Lung (tissue), 12 donors: ENCODE data around the gene FAAP20. TPM values are rescaled to one million over a fixed set of nuclear protein-coding genes. Genes with fewer than 3 reads are reported as not detected.

Experiments
- ATAC-seq: fragments of 200-7000 bp; cut with Tn5 transposase; one replicate; pipeline ENCODE4 v1.9.1; 2020; ENCODE audit warnings: moderate number of reproducible peaks; ENCODE audit not compliant: insufficient read depth, low FRiP score
- DNase-seq, 3 donors: peaks; one replicate each; pipeline ENCODE4 v3.0.0-alpha.2; 2013 to 2017
- H3K27ac ChIP-seq, 2 donors: one replicate each; pipeline ENCODE4 v1.5.1; 2013; ENCODE audit warnings: mild to moderate bottlenecking in 2 of 2, moderate library complexity in 2 of 2, control low read depth in 1 of 2, inconsistent platforms in 1 of 2, low read depth in 1 of 2, low read length in 1 of 2
- H3K27me3 ChIP-seq, 3 donors: one replicate each; pipeline ENCODE4 v1.5.1; 2013; ENCODE audit warnings: low read length in 2 of 3; ENCODE audit not compliant: control insufficient read depth in 3 of 3, insufficient read depth in 3 of 3
- H3K36me3 ChIP-seq, 4 donors: one replicate each; pipeline ENCODE4 v1.5.1; 2013; ENCODE audit warnings: low read length in 4 of 4, mild to moderate bottlenecking in 1 of 4, moderate library complexity in 1 of 4; ENCODE audit not compliant: control insufficient read depth in 4 of 4, insufficient read depth in 4 of 4
- H3K4me1 ChIP-seq, 5 donors: one replicate each; pipeline ENCODE4 v1.5.1; 2013; ENCODE audit warnings: low read length in 5 of 5, mild to moderate bottlenecking in 2 of 5, moderate library complexity in 1 of 5; ENCODE audit not compliant: control insufficient read depth in 5 of 5, insufficient read depth in 5 of 5
- H3K4me3 ChIP-seq: one replicate; pipeline ENCODE4 v1.5.1; 2013; ENCODE audit warnings: mild to moderate bottlenecking, control low read depth, moderate library complexity
- H3K9ac ChIP-seq, 2 donors: one replicate each; pipeline ENCODE4 v1.5.1; 2013; ENCODE audit warnings: low read length in 2 of 2, control low read depth in 1 of 2; ENCODE audit not compliant: insufficient read depth in 1 of 2
- H3K9me3 ChIP-seq, 4 donors: one replicate each; pipeline ENCODE4 v1.5.1; 2013; ENCODE audit warnings: low read length in 3 of 4, mild to moderate bottlenecking in 1 of 4, moderate library complexity in 1 of 4; ENCODE audit not compliant: control insufficient read depth in 4 of 4, insufficient read depth in 3 of 4
- CTCF ChIP-seq: IDR thresholded peaks from 2 replicates; pipeline ENCODE4 v1.5.1; 2012; ENCODE audit warnings: mild to moderate bottlenecking; ENCODE audit errors: control extremely low read depth, extremely low read depth
- WGBS, 2 donors: extraction: QIAGEN DNeasy Blood & Tissue Kit; methylation state at CpG; one replicate each; pipeline ENCODE4 v1.1.7; 2013; 5-methylcytosine and 5-hydroxymethylcytosine counted together
- polyA plus RNA-seq, 2 donors: library from polyadenylated mRNA; stranded (reverse); fragments of 200-250 nt; gene quantifications; one replicate each; pipeline ENCODE4 v1.2.1, GENCODE V29; 2013
- total RNA-seq, 2 donors: library from RNA; depleted of rRNA in 1 of 2; stranded (reverse); fragments of >200 nt in 1 of 2; gene quantifications; one replicate each; pipeline ENCODE4 v1.2.1, GENCODE V29; 2014 to 2021
- donor health status: control.
- donor health status: control.
- donor health status: Bipolar disorder and iron deficiency.
- donor health status: healthy.
- donor health status: DM: yes; HTN: yes; CAD: no.

FAAP20 gene
- total and polyA plus RNA-seq, 4 donors: 16.8 to 87.9 (median 68.4) TPM

DNA sequence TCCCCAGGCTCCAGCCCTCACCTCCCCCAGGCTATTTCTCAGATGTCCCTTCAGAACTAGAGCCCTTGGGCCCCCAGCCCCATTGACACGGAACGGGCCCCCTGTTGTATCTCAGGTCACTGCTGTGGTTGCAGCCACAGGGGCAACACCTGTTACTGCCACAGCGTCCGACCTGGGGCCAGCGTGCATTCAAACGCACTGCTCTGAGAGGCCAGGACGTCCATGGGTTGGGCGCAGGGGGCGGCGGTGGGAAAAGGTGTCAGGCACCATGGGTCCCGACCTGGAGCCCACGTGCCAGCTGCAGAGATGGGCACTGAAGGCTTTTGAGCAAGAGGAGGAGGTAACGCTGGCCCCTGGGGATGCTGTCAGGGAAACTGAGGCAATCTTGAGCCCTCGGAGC lies 13.3 kb downstream of the FAAP20 start:
- no peak for TF ChIP-seq CTCF
- Histone ChIP-seq H3K4me3 (no peak overlapping the region), H3K27ac (no peak overlapping the region), H3K9me3 (no peaks in the 10 kb centered on the region), H3K27me3 (no peaks in the 10 kb centered on the region), H3K9ac (no peak overlapping the region), H3K4me1 (peaks cover 0 to 4% (median 0%) of the 10 kb centered on the region in 5 donors), H3K36me3 (peaks cover 0 to 37% (median 3%) of the 10 kb centered on the region in 4 donors)
- WGBS, 2 donors: 92 to 98% methylated on average over 14 of the region's 14 CpGs
- DNase-seq: no peak
- ATAC-seq: no peak

DNA sequence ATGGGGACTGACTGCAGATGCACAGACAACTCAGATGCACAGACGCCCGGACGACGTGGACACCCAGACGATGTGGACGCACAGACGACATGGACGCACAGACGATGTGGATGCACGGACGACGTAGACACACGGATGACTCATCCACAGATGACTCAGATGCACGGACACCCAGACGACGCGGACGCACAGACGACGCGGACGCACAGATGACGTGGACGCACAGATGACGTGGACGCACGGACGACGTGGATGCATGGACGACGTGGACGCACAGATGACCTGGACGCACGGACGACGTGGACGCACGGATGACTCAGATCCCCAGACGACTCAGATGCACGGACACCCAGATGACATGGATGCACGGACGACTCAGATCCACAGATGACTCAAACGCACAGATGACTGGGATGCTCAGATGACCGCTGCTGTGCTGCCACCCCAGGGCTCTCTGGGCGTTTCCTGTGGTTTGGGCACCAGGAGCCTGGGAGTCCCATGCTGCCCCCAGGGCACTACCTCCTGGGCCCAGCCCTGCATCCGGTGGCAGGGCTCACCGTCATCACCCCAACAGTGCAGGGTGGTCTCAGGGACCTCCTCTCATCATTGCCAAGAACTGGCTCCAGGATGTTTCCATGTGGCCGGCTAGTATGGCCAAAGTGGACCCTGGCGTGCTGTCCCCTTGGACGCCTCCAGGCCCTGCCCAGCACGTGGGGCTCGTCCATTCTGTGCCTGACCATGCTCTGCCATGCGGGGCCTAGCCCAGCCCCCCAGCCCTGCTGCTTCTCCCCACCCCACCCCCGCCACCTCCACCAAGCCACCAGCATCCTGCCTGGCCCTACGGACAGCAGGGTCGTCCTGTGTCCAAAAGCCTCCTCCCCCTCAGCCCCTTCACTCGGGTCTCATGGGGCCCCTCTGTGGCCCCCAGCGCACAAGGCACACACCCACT lies 14.0 kb downstream of the FAAP20 start:
- H3K27ac ChIP-seq: no peak overlapping the region
- H3K27me3 ChIP-seq: no peaks in the 10 kb centered on the region
- no peaks in the 10 kb centered on the region for H3K9me3 ChIP-seq
- WGBS, 2 donors: 93% methylated on average over 58 of the region's 58 CpGs
- H3K4me1 ChIP-seq: peaks cover 0 to 4% (median 0%) of the 10 kb centered on the region in 5 donors
- H3K36me3 ChIP-seq: peaks cover 0 to 33% (median 3%) of the 10 kb centered on the region in 4 donors
- no peak overlapping the region for H3K9ac ChIP-seq
- DNase-seq (no peak), ATAC-seq (no peak)
- TF ChIP-seq CTCF: no peak
- no peak overlapping the region for H3K4me3 ChIP-seq

DNA sequence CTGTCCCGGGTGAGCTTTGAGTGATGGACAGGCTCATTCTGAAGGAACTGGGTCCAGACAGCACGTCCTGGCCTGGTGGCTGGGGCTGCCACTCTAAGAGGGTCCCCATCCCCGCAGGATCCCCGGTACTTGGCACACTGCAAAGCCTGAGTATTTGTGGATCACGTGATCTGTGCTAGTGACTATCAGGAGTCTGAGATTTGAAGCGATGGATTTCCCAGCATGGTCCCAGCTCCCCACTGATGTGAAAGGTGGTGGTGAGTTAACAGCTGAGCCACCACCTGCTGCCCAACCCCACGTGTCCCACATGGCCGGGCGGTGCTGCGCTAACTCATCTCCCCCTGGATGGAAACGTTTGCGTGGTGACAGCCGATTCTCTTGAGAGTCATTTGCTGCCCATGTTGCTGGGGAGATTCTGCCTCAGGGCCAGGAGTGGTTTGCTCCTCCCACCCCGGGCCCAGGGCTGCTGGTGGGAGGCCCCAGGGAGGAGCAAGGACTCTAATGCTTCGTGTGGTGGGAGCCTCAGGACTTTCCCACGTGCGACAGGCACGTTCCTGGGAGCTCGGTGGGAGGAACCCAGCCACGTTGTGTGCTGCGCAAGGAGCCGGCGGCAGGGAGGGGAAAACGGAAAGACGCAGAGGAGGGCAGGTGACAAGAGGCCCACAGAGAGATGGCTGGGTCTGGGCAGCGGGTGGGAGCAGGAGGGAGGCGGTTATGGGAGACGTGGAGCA lies 15.1 kb downstream of the FAAP20 start:
- no peaks in the 10 kb centered on the region for H3K27me3 ChIP-seq
- H3K36me3 ChIP-seq: peaks cover 0 to 25% (median 2%) of the 10 kb centered on the region in 4 donors
- H3K4me1 ChIP-seq: peaks cover 0 to 4% (median 0%) of the 10 kb centered on the region in 5 donors
- no peak overlapping the region for H3K9ac ChIP-seq
- DNase-seq: no peak
- H3K9me3 ChIP-seq: no peaks in the 10 kb centered on the region
- TF ChIP-seq CTCF: no peak
- H3K4me3 ChIP-seq: no peak overlapping the region
- 80 to 87% methylated on average over 28 of the region's 28 CpGs for WGBS, 2 donors
- ATAC-seq: no peak
- no peak overlapping the region for H3K27ac ChIP-seq
